Activated T-helper 1 cell treated with anti-CD3 and anti-CD28 coated beads, Interleukin-12 subunit alpha, Interleukin-12 subunit beta, Interleukin-2, Interleukin-4 antibody, amounts not matched to agents 30 ng/mL and 10 ng/mL and 1 ng/mL, durations not matched to agents 14 hours and 24 hours and 36 hours (primary cell): ENCODE results near the gene ESRRA. TPM values are rescaled to one million over a fixed set of nuclear protein-coding genes. Genes with fewer than 3 reads are reported as not detected.
A peak's percentile ranks its signal among the peaks of the same experiment; 100 is the strongest.

Source experiments
- DNase-seq: peaks from one replicate; pipeline ENCODE4 v3.0.0; 2021; ENCODE audit warnings: low spot score
- H3K27ac Mint-ChIP-seq: one replicate; pipeline ENCODE4 v1.8.0; 2021; ENCODE audit warnings: mild to moderate bottlenecking, mixed read lengths
- H3K27me3 Mint-ChIP-seq: one replicate; pipeline ENCODE4 v1.8.0; 2022; ENCODE audit warnings: mild to moderate bottlenecking, moderate library complexity, mixed read lengths; ENCODE audit not compliant: insufficient read depth
- H3K36me3 Mint-ChIP-seq: one replicate; pipeline ENCODE4 v1.8.0; 2021; ENCODE audit warnings: low read depth, mixed read lengths
- H3K4me1 Mint-ChIP-seq: one replicate; pipeline ENCODE4 v1.8.0; 2021; ENCODE audit warnings: low read depth, mixed read lengths
- H3K4me3 Mint-ChIP-seq: one replicate; pipeline ENCODE4 v1.8.0; 2021; ENCODE audit warnings: mild to moderate bottlenecking, moderate library complexity, mixed read lengths
- H3K9me3 Mint-ChIP-seq: one replicate; pipeline ENCODE4 v1.8.0; 2021; ENCODE audit warnings: mixed read lengths
- intact Hi-C: fragments of 100-400 bp; cut with micrococcal nuclease; formaldehyde crosslinking; loops from one replicate; pipeline ENCODE4 v1.15.1; 2024
- total RNA-seq: library from RNA; stranded (reverse); gene quantifications from 2 replicates; pipeline ENCODE4 v1.2.3, GENCODE V29; 2022

Gene ESRRA
- total RNA-seq, 1 donor from 2014 or later, result 64.4 TPM

GRCh38 chr11:64339286-64339685, 34.0 kb downstream of the ESRRA start:
- Mint-ChIP-seq H3K4me3 (peak overlapping the region; percentile 91), H3K36me3 (peaks cover 8% of the 10 kb centered on the region), H3K27me3 (no peaks in the 10 kb centered on the region), H3K9me3 (no peaks in the 10 kb centered on the region), H3K4me1 (peaks cover 41% of the 10 kb centered on the region), H3K27ac (peak overlapping the region; percentile 94)
- intact Hi-C loops, result no loop called here
- no peak for DNase-seq

GRCh38 chr11:64339754-64340408, 34.6 kb downstream of the ESRRA start, which contains the start of gene CCDC88B:
Gene CCDC88B (plus strand): TSS chr11:64340204. CDS start chr11:64340267, 63 bp downstream.
- Mint-ChIP-seq H3K9me3 (no peaks in the 10 kb centered on the region), H3K36me3 (peaks cover 8% of the 10 kb centered on the region), H3K27me3 (no peaks in the 10 kb centered on the region), H3K4me3 (peak within 1 kb of the TSS; percentile 91), H3K4me1 (peaks cover 39% of the 10 kb centered on the region), H3K27ac (peak within 1 kb of the TSS; percentile 94)
- intact Hi-C loops, result loop anchor here (1.0 to 2.0 kb wide), 5 partner anchors 9 to 99 kb away; partner anchors contain the start of genes BAD, ESRRA, FKBP2 and GPR137
- DNase-seq, result peak; percentile 82

- H3K36me3 Mint-ChIP-seq, result peaks cover 10% of the 10 kb centered on the region
- peak overlapping the region; percentile 94 for H3K27ac Mint-ChIP-seq
- DNase-seq, result peak; percentile 72
- H3K4me3 Mint-ChIP-seq, result peak overlapping the region; percentile 91
- intact Hi-C loops, result loop anchor here (1.0 to 2.0 kb wide), 5 partner anchors 10 to 100 kb away; partner anchors contain the start of genes BAD, ESRRA, FKBP2 and GPR137
- H3K4me1 Mint-ChIP-seq, result peaks cover 32% of the 10 kb centered on the region
- no peaks in the 10 kb centered on the region for H3K27me3 Mint-ChIP-seq
- no peaks in the 10 kb centered on the region for H3K9me3 Mint-ChIP-seq
Measured at GRCh38 chr11:64340671-64341335, 35.5 kb downstream of the ESRRA start.

- Mint-ChIP-seq H3K4me1 (peaks cover 32% of the 10 kb centered on the region), H3K27ac (peak overlapping the region; percentile 52), H3K36me3 (peaks cover 12% of the 10 kb centered on the region), H3K27me3 (no peaks in the 10 kb centered on the region), H3K4me3 (peak overlapping the region; percentile 91), H3K9me3 (no peaks in the 10 kb centered on the region)
- DNase-seq, result no peak
- intact Hi-C loops, result loop anchor here (2.0 kb wide), 1 partner anchor 57 kb away; the partner anchor contains the start of genes BAD and GPR137
Measured at GRCh38 chr11:64341429-64341828, 36.1 kb downstream of the ESRRA start.

GRCh38 chr11:64341851-64342791, 36.8 kb downstream of the ESRRA start:
- H3K36me3 Mint-ChIP-seq, result peaks cover 14% of the 10 kb centered on the region
- no peak overlapping the region for H3K27ac Mint-ChIP-seq
- peak overlapping the region; percentile 39 for H3K4me3 Mint-ChIP-seq
- DNase-seq, result peak; percentile 91
- H3K4me1 Mint-ChIP-seq, result peaks cover 32% of the 10 kb centered on the region
- no peaks in the 10 kb centered on the region for H3K27me3 Mint-ChIP-seq
- intact Hi-C loops, result loop anchor here (1.0 to 2.0 kb wide), 2 partner anchors 17 to 57 kb away; partner anchors contain the start of genes BAD, GPR137 and RPS6KA4
- H3K9me3 Mint-ChIP-seq, result no peaks in the 10 kb centered on the region

GRCh38 chr11:64342869-64343745, 37.8 kb downstream of the ESRRA start:
- H3K27me3 Mint-ChIP-seq, result no peaks in the 10 kb centered on the region
- no peak overlapping the region for H3K27ac Mint-ChIP-seq
- H3K4me1 Mint-ChIP-seq, result peaks cover 23% of the 10 kb centered on the region
- H3K4me3 Mint-ChIP-seq, result peak overlapping the region; percentile 39
- peaks cover 15% of the 10 kb centered on the region for H3K36me3 Mint-ChIP-seq
- H3K9me3 Mint-ChIP-seq, result no peaks in the 10 kb centered on the region
- intact Hi-C loops, result loop anchor here (1.0 kb wide), 1 partner anchor 16 kb away; the partner anchor contains the start of gene RPS6KA4
- DNase-seq, result no peak

GRCh38 chr11:64343767-64344559, 38.6 kb downstream of the ESRRA start:
- peaks cover 15% of the 10 kb centered on the region for H3K36me3 Mint-ChIP-seq
- no peak overlapping the region for H3K27ac Mint-ChIP-seq
- intact Hi-C loops, result no loop called here
- DNase-seq, result no peak
- H3K27me3 Mint-ChIP-seq, result no peaks in the 10 kb centered on the region
- H3K4me1 Mint-ChIP-seq, result peaks cover 19% of the 10 kb centered on the region
- H3K9me3 Mint-ChIP-seq, result no peaks in the 10 kb centered on the region
- no peak overlapping the region for H3K4me3 Mint-ChIP-seq

- intact Hi-C loops, result no loop called here
- Mint-ChIP-seq H3K4me1 (peaks cover 11% of the 10 kb centered on the region), H3K4me3 (no peak overlapping the region), H3K27ac (no peak overlapping the region), H3K27me3 (no peaks in the 10 kb centered on the region), H3K36me3 (peaks cover 15% of the 10 kb centered on the region), H3K9me3 (no peaks in the 10 kb centered on the region)
- no peak for DNase-seq
Measured at GRCh38 chr11:64344787-64345186, 39.5 kb downstream of the ESRRA start.

- intact Hi-C loops, result no loop called here
- H3K9me3 Mint-ChIP-seq, result no peaks in the 10 kb centered on the region
Measured at GRCh38 chr11:64347193-64347867, 42.0 kb downstream of the ESRRA start.

GRCh38 chr11:64348383-64349024, 43.2 kb downstream of the ESRRA start:
- no peak overlapping the region for H3K4me3 Mint-ChIP-seq
- H3K27ac Mint-ChIP-seq, result no peak overlapping the region
- intact Hi-C loops, result no loop called here
- no peaks in the 10 kb centered on the region for H3K27me3 Mint-ChIP-seq
- peaks cover 16% of the 10 kb centered on the region for H3K36me3 Mint-ChIP-seq
- DNase-seq, result no peak
- H3K4me1 Mint-ChIP-seq, result no peaks in the 10 kb centered on the region
- H3K9me3 Mint-ChIP-seq, result no peaks in the 10 kb centered on the region

More at GRCh38 chr11:64347193-64347867, 42.0 kb downstream of the ESRRA start:
- Mint-ChIP-seq H3K27me3 (no peaks in the 10 kb centered on the region), H3K36me3 (peaks cover 18% of the 10 kb centered on the region), H3K27ac (peak overlapping the region; percentile 7), H3K4me1 (no peaks in the 10 kb centered on the region), H3K4me3 (no peak overlapping the region)
- DNase-seq, result no peak
